Lung (tissue), 12 donors: ENCODE data around the gene POLR1D. TPM values are rescaled to one million over a fixed set of nuclear protein-coding genes. Genes with fewer than 3 reads are reported as not detected.
A peak's percentile ranks its signal among the peaks of the same experiment; 100 is the strongest.

Experiments
- ATAC-seq: fragments of 200-7000 bp; cut with Tn5 transposase; one replicate; pipeline ENCODE4 v1.9.1; 2020; ENCODE audit warnings: moderate number of reproducible peaks; ENCODE audit not compliant: insufficient read depth, low FRiP score
- DNase-seq, 3 donors: peaks; one replicate each; pipeline ENCODE4 v3.0.0-alpha.2; 2013 to 2017
- H3K27ac ChIP-seq, 2 donors: one replicate each; pipeline ENCODE4 v1.5.1; 2013; ENCODE audit warnings: mild to moderate bottlenecking in 2 of 2, moderate library complexity in 2 of 2, control low read depth in 1 of 2, inconsistent platforms in 1 of 2, low read depth in 1 of 2, low read length in 1 of 2
- H3K27me3 ChIP-seq, 3 donors: one replicate each; pipeline ENCODE4 v1.5.1; 2013; ENCODE audit warnings: low read length in 2 of 3; ENCODE audit not compliant: control insufficient read depth in 3 of 3, insufficient read depth in 3 of 3
- H3K36me3 ChIP-seq, 4 donors: one replicate each; pipeline ENCODE4 v1.5.1; 2013; ENCODE audit warnings: low read length in 4 of 4, mild to moderate bottlenecking in 1 of 4, moderate library complexity in 1 of 4; ENCODE audit not compliant: control insufficient read depth in 4 of 4, insufficient read depth in 4 of 4
- H3K4me1 ChIP-seq, 5 donors: one replicate each; pipeline ENCODE4 v1.5.1; 2013; ENCODE audit warnings: low read length in 5 of 5, mild to moderate bottlenecking in 2 of 5, moderate library complexity in 1 of 5; ENCODE audit not compliant: control insufficient read depth in 5 of 5, insufficient read depth in 5 of 5
- H3K4me3 ChIP-seq: one replicate; pipeline ENCODE4 v1.5.1; 2013; ENCODE audit warnings: mild to moderate bottlenecking, control low read depth, moderate library complexity
- H3K9ac ChIP-seq, 2 donors: one replicate each; pipeline ENCODE4 v1.5.1; 2013; ENCODE audit warnings: low read length in 2 of 2, control low read depth in 1 of 2; ENCODE audit not compliant: insufficient read depth in 1 of 2
- H3K9me3 ChIP-seq, 4 donors: one replicate each; pipeline ENCODE4 v1.5.1; 2013; ENCODE audit warnings: low read length in 3 of 4, mild to moderate bottlenecking in 1 of 4, moderate library complexity in 1 of 4; ENCODE audit not compliant: control insufficient read depth in 4 of 4, insufficient read depth in 3 of 4
- CTCF ChIP-seq: IDR thresholded peaks from 2 replicates; pipeline ENCODE4 v1.5.1; 2012; ENCODE audit warnings: mild to moderate bottlenecking; ENCODE audit errors: control extremely low read depth, extremely low read depth
- WGBS, 2 donors: extraction: QIAGEN DNeasy Blood & Tissue Kit; methylation state at CpG; one replicate each; pipeline ENCODE4 v1.1.7; 2013; 5-methylcytosine and 5-hydroxymethylcytosine counted together
- polyA plus RNA-seq, 2 donors: library from polyadenylated mRNA; stranded (reverse); fragments of 200-250 nt; gene quantifications; one replicate each; pipeline ENCODE4 v1.2.1, GENCODE V29; 2013
- total RNA-seq, 2 donors: library from RNA; depleted of rRNA in 1 of 2; stranded (reverse); fragments of >200 nt in 1 of 2; gene quantifications; one replicate each; pipeline ENCODE4 v1.2.1, GENCODE V29; 2014 to 2021
- donor health status: control.
- donor health status: control.
- donor health status: Bipolar disorder and iron deficiency.
- donor health status: healthy.
- donor health status: DM: yes; HTN: yes; CAD: no.

The POLR1D gene
- total and polyA plus RNA-seq, 4 donors, result 93.8 to 132 (median 104) TPM

GRCh38 chr13:27639186-27639585, 17.5 kb downstream of the POLR1D start:
- Histone ChIP-seq H3K4me1 (peaks cover 2 to 60% (median 11%) of the 10 kb centered on the region in 5 donors), H3K27ac (peak overlapping the region in 1 of 2 donors; percentile 21), H3K9ac (peak overlapping the region in 1 of 2 donors; percentile 38), H3K9me3 (no peaks in the 10 kb centered on the region), H3K27me3 (no peaks in the 10 kb centered on the region), H3K4me3 (no peak overlapping the region), H3K36me3 (peaks cover 0 to 7% (median 1%) of the 10 kb centered on the region in 4 donors)
- TF ChIP-seq CTCF, result no peak
- no peak for ATAC-seq
- DNase-seq, result no peak

- H3K27me3 ChIP-seq, result no peaks in the 10 kb centered on the region
- H3K4me3 ChIP-seq, result no peak overlapping the region
- H3K9ac ChIP-seq, result no peak overlapping the region
- ATAC-seq (no peak), DNase-seq (no peak)
- TF ChIP-seq CTCF, result no peak
- no peak overlapping the region for H3K27ac ChIP-seq
- WGBS, 2 donors, result 88 to 90% methylated on average over 4 of the region's 4 CpGs
- no peaks in the 10 kb centered on the region for H3K9me3 ChIP-seq
- H3K4me1 ChIP-seq, result peaks cover 2 to 69% (median 8%) of the 10 kb centered on the region in 5 donors
- H3K36me3 ChIP-seq, result peaks cover 0 to 2% (median 0%) of the 10 kb centered on the region in 4 donors
Measured at GRCh38 chr13:27641711-27642502, 20.2 kb downstream of the POLR1D start.

GRCh38 chr13:27643334-27644132, 21.8 kb downstream of the POLR1D start:
- peak in 1 of 3 donors; percentile 32 for DNase-seq
- ATAC-seq, result no peak
- no peaks in the 10 kb centered on the region for H3K27me3 ChIP-seq
- no peak overlapping the region for H3K4me3 ChIP-seq
- TF ChIP-seq CTCF, result no peak
- WGBS, 2 donors, result 76 to 77% methylated on average over 5 of the region's 5 CpGs
- peaks cover 1 to 5% (median 3%) of the 10 kb centered on the region in 4 donors for H3K36me3 ChIP-seq
- H3K4me1 ChIP-seq, result peaks cover 0 to 58% (median 8%) of the 10 kb centered on the region in 5 donors
- no peak overlapping the region for H3K27ac ChIP-seq
- H3K9ac ChIP-seq, result no peak overlapping the region
- no peaks in the 10 kb centered on the region for H3K9me3 ChIP-seq
